ENCODE data around the gene RNASEH2B. TPM values are rescaled to one million over a fixed set of nuclear protein-coding genes. Genes with fewer than 3 reads are reported as not detected.

Gene RNASEH2B
- 26.1 to 33.6 TPM (median 30.9 TPM) in 5 replicates for total RNA-seq (2022; extraction: Qiagen RNA extraction; ENCODE audit: low read depth)

GRCh38 chr13:50909605-50910484 lies at the start of gene RNASEH2B:
Gene RNASEH2B, plus strand, starts transcription at chr13:50909791. Its CDS starts 286 bp downstream, at chr13:50910077.

Other genes with a start within 250 kb of the RNASEH2B start
- not detected in 5 replicates for gene DLEU7, start 66.1 kb upstream of the RNASEH2B start, total RNA-seq (2022; extraction: Qiagen RNA extraction; ENCODE audit: low read depth)
- gene C13orf42, start 201.5 kb downstream of the RNASEH2B start, total RNA-seq (2022; extraction: Qiagen RNA extraction; ENCODE audit: low read depth): not detected in 5 replicates

Measured in A549 treated with DMSO at 1 μM for 4 hours (cell line).